HPDE6-E6E7 (cell line): ENCODE results near the gene RXFP4.
"Not testable (repeated sequence)": the region's sequence is repeated elsewhere in the genome, so short reads cannot be mapped to it uniquely, and the experiment has no call there.

Experiments
- DNase-seq: peaks from one replicate; pipeline ENCODE4 v3.0.0; 2011; ENCODE audit warnings: missing footprints; ENCODE audit errors: extremely low spot score

RXFP4 gene

GRCh38 chr1:155930725-155931124, 10.7 kb upstream of the RXFP4 start:
- DNase-seq, result not testable (repeated sequence)

GRCh38 chr1:155931332-155932038, 10.0 kb upstream of the RXFP4 start:
- no peak for DNase-seq

- no peak for DNase-seq
These were observed 9.4 kb upstream of the RXFP4 start for GRCh38 chr1:155932081-155932480.

- DNase-seq, result no peak
These were observed 9.0 kb upstream of the RXFP4 start for GRCh38 chr1:155932487-155932886.

GRCh38 chr1:155933591-155934096, 7.8 kb upstream of the RXFP4 start:
- no peak for DNase-seq

GRCh38 chr1:155934097-155934935, 7.1 kb upstream of the RXFP4 start, which contains the start of gene KHDC4:
Gene KHDC4, minus strand, starts transcription at chr1:155934413. Its CDS starts 40 bp downstream, at chr1:155934373.
- peak; percentile 94 for DNase-seq

GRCh38 chr1:155934936-155935590, 6.4 kb upstream of the RXFP4 start:
- DNase-seq, result no peak

- DNase-seq, result peak; percentile 56
These were observed 3.2 kb upstream of the RXFP4 start for GRCh38 chr1:155938220-155938627.

GRCh38 chr1:155940482-155940992, 901 bp upstream of the RXFP4 start:
- DNase-seq, result peak; percentile 26

GRCh38 chr1:155941845-155942531, 550 bp downstream of the RXFP4 start:
- no peak for DNase-seq

GRCh38 chr1:155942578-155943141, 1.2 kb downstream of the RXFP4 start:
- no peak for DNase-seq

- DNase-seq, result no peak
These were observed 3.0 kb downstream of the RXFP4 start for GRCh38 chr1:155944444-155944799.

- DNase-seq, result no peak
These were observed 5.3 kb downstream of the RXFP4 start for GRCh38 chr1:155946633-155947219.

GRCh38 chr1:155947292-155947691, 5.9 kb downstream of the RXFP4 start:
- DNase-seq, result no peak

GRCh38 chr1:155947741-155948140, 6.3 kb downstream of the RXFP4 start:
- DNase-seq, result no peak

- no peak for DNase-seq
These were observed 9.4 kb downstream of the RXFP4 start for GRCh38 chr1:155950829-155951228.

GRCh38 chr1:155951753-155952504, 10.5 kb downstream of the RXFP4 start:
- no peak for DNase-seq

GRCh38 chr1:155952505-155952890, 11.1 kb downstream of the RXFP4 start:
- DNase-seq, result no peak

GRCh38 chr1:155954645-155955044, 13.2 kb downstream of the RXFP4 start:
- no peak for DNase-seq

- no peak for DNase-seq
These were observed 16.0 kb downstream of the RXFP4 start for GRCh38 chr1:155957411-155957915.
